ENCODE results near the gene FCHSD1. TPM values are rescaled to one million over a fixed set of nuclear protein-coding genes. Genes with fewer than 3 reads are reported as not detected.

The FCHSD1 gene
- total and polyA plus RNA-seq, 8 donors = 5.0 to 66.5 (median 14.3) TPM

DNA sequence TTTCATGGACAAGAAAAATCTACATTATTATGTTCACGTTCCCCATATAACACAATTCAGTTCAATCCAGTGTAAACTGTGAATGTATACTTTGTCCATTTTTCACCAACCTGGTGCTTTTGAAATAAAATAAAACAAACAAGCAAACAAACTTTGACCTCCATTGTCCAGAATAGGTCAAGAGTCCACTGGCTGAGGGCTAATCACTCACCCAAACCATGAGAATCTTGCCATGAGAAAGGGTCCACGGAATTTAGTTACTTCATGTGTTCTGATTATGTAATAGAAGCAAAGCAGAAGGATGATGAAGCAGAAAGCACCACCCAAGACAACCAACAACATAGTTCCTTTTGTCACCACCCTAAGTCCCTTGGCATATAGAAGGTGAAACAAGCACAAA, 61.1 kb downstream of the FCHSD1 start:
- no peak overlapping the region for H3K4me3 ChIP-seq
- DNase-seq = no peak
- peak overlapping the region in 1 of 5 donors; percentile 15 for H3K27ac ChIP-seq
- H3K27me3 ChIP-seq = no peaks in the 10 kb centered on the region
- intact Hi-C loops (cut with DNase I; ENCODE audit: low total_unique reads) = no loop called here
- WGBS, 5 donors = 44 to 63% (median 52%) methylated on average over 2 of the region's 2 CpGs
- peaks cover 0 to 44% (median 11%) of the 10 kb centered on the region in 4 donors for H3K4me1 ChIP-seq
- H3K9me3 ChIP-seq = no peaks in the 10 kb centered on the region
- peaks cover 19 to 42% (median 29%) of the 10 kb centered on the region in 4 donors for H3K36me3 ChIP-seq
- TF ChIP-seq POLR2AphosphoS5 (IDR thresholded peaks at IDR 0.05) = no peak
- TF ChIP-seq EP300 (IDR thresholded peaks at IDR 0.05) = no peak
- TF ChIP-seq POLR2A (IDR thresholded peaks at IDR 0.05) = no peak
- no peak for TF ChIP-seq CTCF (IDR thresholded peaks at IDR 0.05)

Other genes starting within 250 kb of the FCHSD1 start
- 10 to 100 TPM in 1 of 5 donors, 1 to 10 TPM in 3, not detected in 1; 1.6 to 10.1 (median 3.2) TPM for gene PCDHGA9, start 248.6 kb downstream of the FCHSD1 start, total RNA-seq
- under 1 TPM in 2 of 3 donors, not detected in 1; 0.13 to 0.25 TPM for gene PCDHGA9, start 248.6 kb downstream of the FCHSD1 start, polyA plus RNA-seq
- gene PCDHGB6, start 243.4 kb downstream of the FCHSD1 start, total RNA-seq = 1 to 10 TPM in 3 of 5 donors, under 1 TPM in 1, not detected in 1; 0.29 to 6.2 (median 4.9) TPM
- gene PCDHGB6, start 243.4 kb downstream of the FCHSD1 start, polyA plus RNA-seq = under 1 TPM in 2 of 3 donors, not detected in 1; 0.31 to 0.50 TPM
- 1 to 10 TPM in 3 of 5 donors, under 1 TPM in 1, not detected in 1; 0.89 to 7.0 (median 4.5) TPM for gene PCDHGA10, start 238.4 kb downstream of the FCHSD1 start, total RNA-seq
- under 1 TPM; 0.15 to 0.65 (median 0.44) TPM for gene PCDHGA10, start 238.4 kb downstream of the FCHSD1 start, polyA plus RNA-seq
- 10 to 100 TPM in 3 of 5 donors, 1 to 10 TPM in 2; 3.6 to 19.3 (median 16.8) TPM for gene PCDHGB7, start 233.7 kb downstream of the FCHSD1 start, total RNA-seq
- under 1 TPM; 0.56 to 0.61 (median 0.58) TPM for gene PCDHGB7, start 233.7 kb downstream of the FCHSD1 start, polyA plus RNA-seq
- 10 to 100 TPM in 1 of 5 donors, 1 to 10 TPM in 3, under 1 TPM in 1; 0.45 to 15.2 (median 2.9) TPM for gene PCDHGA11, start 230.4 kb downstream of the FCHSD1 start, total RNA-seq
- under 1 TPM; 0.25 to 0.48 (median 0.31) TPM for gene PCDHGA11, start 230.4 kb downstream of the FCHSD1 start, polyA plus RNA-seq
- 1 to 10 TPM in 4 of 5 donors, under 1 TPM in 1; 0.58 to 7.4 (median 5.4) TPM for gene PCDHGA12, start 220.9 kb downstream of the FCHSD1 start, total RNA-seq
- gene PCDHGA12, start 220.9 kb downstream of the FCHSD1 start, polyA plus RNA-seq = under 1 TPM in 2 of 3 donors, not detected in 1; 0.12 to 0.20 TPM
- 10 to 100 TPM in 4 of 5 donors, 1 to 10 TPM in 1; 7.6 to 35.8 (median 18.8) TPM for gene PCDHGC3, start 175.5 kb downstream of the FCHSD1 start, total RNA-seq
- gene PCDHGC3, start 175.5 kb downstream of the FCHSD1 start, polyA plus RNA-seq = 10 to 100 TPM; 20.0 to 30.3 (median 29.1) TPM
- gene PCDHGC4, start 166.4 kb downstream of the FCHSD1 start, total RNA-seq = 10 to 100 TPM in 1 of 5 donors, 1 to 10 TPM in 2, under 1 TPM in 1, not detected in 1; 0.87 to 15.4 (median 5.0) TPM
- not detected for gene PCDHGC4, start 166.4 kb downstream of the FCHSD1 start, polyA plus RNA-seq
- 1 to 10 TPM in 3 of 5 donors, not detected in 2; 2.0 to 3.5 (median 2.7) TPM for gene PCDHGC5, start 162.3 kb downstream of the FCHSD1 start, total RNA-seq
- gene PCDHGC5, start 162.3 kb downstream of the FCHSD1 start, polyA plus RNA-seq = under 1 TPM in 2 of 3 donors, not detected in 1; 0.08 to 0.12 TPM
- 100 to 1,000 TPM in 1 of 5 donors, 10 to 100 TPM in 4; 18.0 to 181 (median 77.0) TPM for gene DIAPH1, start 32.4 kb downstream of the FCHSD1 start, total RNA-seq
- 10 to 100 TPM; 41.4 to 98.1 (median 76.1) TPM for gene DIAPH1, start 32.4 kb downstream of the FCHSD1 start, polyA plus RNA-seq
- 10 to 100 TPM; 37.1 to 64.3 (median 48.4) TPM for gene HDAC3, start 14.6 kb downstream of the FCHSD1 start, total RNA-seq
- 10 to 100 TPM; 34.7 to 51.8 (median 36.2) TPM for gene HDAC3, start 14.6 kb downstream of the FCHSD1 start, polyA plus RNA-seq
- 1 to 10 TPM in 3 of 5 donors, under 1 TPM in 1, not detected in 1; 0.45 to 2.2 (median 1.1) TPM for gene RELL2, start 14.4 kb downstream of the FCHSD1 start, total RNA-seq
- 1 to 10 TPM in 2 of 3 donors, under 1 TPM in 1; 0.61 to 4.9 (median 1.8) TPM for gene RELL2, start 14.4 kb downstream of the FCHSD1 start, polyA plus RNA-seq
- gene ARAP3, start 30.8 kb upstream of the FCHSD1 start, total RNA-seq = 10 to 100 TPM in 1 of 5 donors, 1 to 10 TPM in 4; 2.3 to 11.9 (median 6.2) TPM
- 1 to 10 TPM; 4.3 to 6.3 (median 5.0) TPM for gene ARAP3, start 30.8 kb upstream of the FCHSD1 start, polyA plus RNA-seq
- 10 to 100 TPM; 35.3 to 96.9 (median 79.1) TPM for gene PCDH1, start 227.0 kb upstream of the FCHSD1 start, total RNA-seq
- 10 to 100 TPM in 2 of 3 donors, 1 to 10 TPM in 1; 8.7 to 20.9 (median 10.6) TPM for gene PCDH1, start 227.0 kb upstream of the FCHSD1 start, polyA plus RNA-seq

All from stomach (tissue), 9 donors.